Measurements from ENCODE around the gene EIF1AD.

DNA sequence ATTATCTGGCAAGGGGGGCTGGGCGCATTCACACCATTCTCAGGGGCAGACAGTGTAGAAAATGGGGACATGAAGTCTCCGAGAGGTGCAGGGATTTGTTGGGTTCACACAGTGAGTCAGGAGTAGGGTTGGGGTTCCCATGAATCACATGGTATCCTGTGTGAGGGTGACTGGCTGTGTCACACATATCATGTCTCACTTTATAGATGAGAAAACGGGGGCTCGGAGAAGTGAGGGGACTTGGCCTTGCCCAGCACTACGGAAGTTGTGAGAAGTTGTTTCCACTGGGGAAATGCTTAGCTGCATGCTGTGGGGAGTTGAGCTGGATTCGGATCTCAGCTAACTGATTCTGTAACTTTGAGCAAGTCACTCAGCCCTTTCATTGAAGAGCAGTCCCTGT, 42.8 kb upstream of the EIF1AD start:
- TF ChIP-seq, protein P1, sequence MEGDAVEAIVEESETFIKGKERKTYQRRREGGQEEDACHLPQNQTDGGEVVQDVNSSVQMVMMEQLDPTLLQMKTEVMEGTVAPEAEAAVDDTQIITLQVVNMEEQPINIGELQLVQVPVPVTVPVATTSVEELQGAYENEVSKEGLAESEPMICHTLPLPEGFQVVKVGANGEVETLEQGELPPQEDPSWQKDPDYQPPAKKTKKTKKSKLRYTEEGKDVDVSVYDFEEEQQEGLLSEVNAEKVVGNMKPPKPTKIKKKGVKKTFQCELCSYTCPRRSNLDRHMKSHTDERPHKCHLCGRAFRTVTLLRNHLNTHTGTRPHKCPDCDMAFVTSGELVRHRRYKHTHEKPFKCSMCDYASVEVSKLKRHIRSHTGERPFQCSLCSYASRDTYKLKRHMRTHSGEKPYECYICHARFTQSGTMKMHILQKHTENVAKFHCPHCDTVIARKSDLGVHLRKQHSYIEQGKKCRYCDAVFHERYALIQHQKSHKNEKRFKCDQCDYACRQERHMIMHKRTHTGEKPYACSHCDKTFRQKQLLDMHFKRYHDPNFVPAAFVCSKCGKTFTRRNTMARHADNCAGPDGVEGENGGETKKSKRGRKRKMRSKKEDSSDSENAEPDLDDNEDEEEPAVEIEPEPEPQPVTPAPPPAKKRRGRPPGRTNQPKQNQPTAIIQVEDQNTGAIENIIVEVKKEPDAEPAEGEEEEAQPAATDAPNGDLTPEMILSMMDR (IDR thresholded peaks at IDR 0.05), result no peak
- no peak for TF ChIP-seq POLR2AphosphoS5 (IDR thresholded peaks at IDR 0.05; ENCODE audit: insufficient read depth in 1 of 2, low read depth in 1 of 2)
- no peak for TF ChIP-seq POLR2A (IDR thresholded peaks at IDR 0.05)

Data from vagina (tissue), 2 donors.